Hindlimb muscle (tissue), 1 donor: Measurements from ENCODE around the gene INSRR. TPM values are rescaled to one million over a fixed set of nuclear protein-coding genes. Genes with fewer than 3 reads are reported as not detected.

ENCODE experiments used
- DNase-seq: peaks from one replicate; pipeline ENCODE4 v3.0.0-alpha.2; 2013
- polyA plus RNA-seq: library from polyadenylated mRNA; unstranded; fragments of 120-200 nt; gene quantifications from one replicate; pipeline ENCODE4 v1.2.1, GENCODE V29; 2013; ENCODE audit not compliant: insufficient read length

INSRR gene
- polyA plus RNA-seq: 0.93 TPM

- DNase-seq: no peak
Observed at GRCh38 chr1:156858959-156859522, at the start of gene INSRR. Gene INSRR (minus strand): TSS chr1:156859117. CDS start chr1:156858621, 496 bp downstream.

- no peak for DNase-seq
Observed at GRCh38 chr1:156908541-156908940, 49.6 kb upstream of the INSRR start.

GRCh38 chr1:156906206-156906906 lies 47.4 kb upstream of the INSRR start:
- no peak for DNase-seq

- DNase-seq: no peak
Observed at GRCh38 chr1:156905651-156906050, 46.7 kb upstream of the INSRR start.

- DNase-seq: no peak
Observed at GRCh38 chr1:156905176-156905575, 46.3 kb upstream of the INSRR start.

GRCh38 chr1:156904187-156904959 lies 45.5 kb upstream of the INSRR start:
- DNase-seq: no peak

GRCh38 chr1:156903328-156904091 lies 44.6 kb upstream of the INSRR start:
- no peak for DNase-seq

- DNase-seq: no peak
Observed at GRCh38 chr1:156901966-156902915, 43.3 kb upstream of the INSRR start.

- DNase-seq: no peak
Observed at GRCh38 chr1:156901590-156901900, 42.6 kb upstream of the INSRR start.

GRCh38 chr1:156900896-156901589 lies 42.1 kb upstream of the INSRR start:
- no peak for DNase-seq

- DNase-seq: no peak
Observed at GRCh38 chr1:156899956-156900718, 41.2 kb upstream of the INSRR start.

- no peak for DNase-seq
Observed at GRCh38 chr1:156898971-156899664, 40.2 kb upstream of the INSRR start.

GRCh38 chr1:156898161-156898566 lies 39.2 kb upstream of the INSRR start:
- no peak for DNase-seq

GRCh38 chr1:156897078-156897825 lies 38.3 kb upstream of the INSRR start:
- no peak for DNase-seq

- no peak for DNase-seq
Observed at GRCh38 chr1:156896490-156897033, 37.6 kb upstream of the INSRR start.

GRCh38 chr1:156895927-156896326 lies 37.0 kb upstream of the INSRR start:
- no peak for DNase-seq

GRCh38 chr1:156895455-156895812 lies 36.5 kb upstream of the INSRR start:
- DNase-seq: no peak

GRCh38 chr1:156894711-156895454 lies 36.0 kb upstream of the INSRR start:
- DNase-seq: no peak
